Prostate gland (tissue), 2 donors: Measurements from ENCODE around the gene ZNF37A.

ENCODE experiments used
- CTCF ChIP-seq, 4 experiments: fragments of 200-600 bp in 2 of 4; fragments of 450-650 bp in 2 of 4; sonication (generic) in 2 of 4; IDR thresholded peaks; 1 replicate in 3 of 4; 2 replicates in 1 of 4; pipeline ENCODE4 v1.5.1; 2016 to 2019; ENCODE audit warnings: antibody characterized with exemption in 4 of 4, mild to moderate bottlenecking in 2 of 4, moderate library complexity in 2 of 4
- POLR2A ChIP-seq: fragments of 450-650 bp; IDR thresholded peaks from one replicate; pipeline ENCODE4 v1.6.1; 2016; ENCODE audit warnings: antibody characterized with exemption, mild to moderate bottlenecking
- POLR2AphosphoS5 ChIP-seq: sonication (generic); formaldehyde crosslinking; IDR thresholded peaks from one replicate; pipeline ENCODE4 v1.6.1; 2017; ENCODE audit warnings: antibody characterized with exemption

- no peak for TF ChIP-seq CTCF (IDR thresholded peaks at IDR 0.05)
- TF ChIP-seq POLR2A, result no peak
- TF ChIP-seq POLR2AphosphoS5, result no peak
Observed at GRCh38 chr10:38118072-38118807, 24.1 kb downstream of the ZNF37A start.
